Activated naive CD4-positive, alpha-beta T cell treated with anti-CD3 and anti-CD28 coated beads, Interleukin-2, amount 50 U/mL, for 24 hours (primary cell): ENCODE data around the gene FREM2.

Experiments
- H3K27ac Mint-ChIP-seq: one replicate; pipeline ENCODE4 v1.8.0; 2021; ENCODE audit warnings: mild to moderate bottlenecking, mixed read lengths
- H3K27me3 Mint-ChIP-seq: one replicate; pipeline ENCODE4 v1.8.0; 2021; ENCODE audit warnings: mixed read lengths
- H3K36me3 Mint-ChIP-seq: one replicate; pipeline ENCODE4 v1.8.0; 2021; ENCODE audit warnings: mixed read lengths
- H3K4me1 Mint-ChIP-seq: one replicate; pipeline ENCODE4 v1.8.0; 2021; ENCODE audit warnings: mixed read lengths
- H3K4me3 Mint-ChIP-seq: one replicate; pipeline ENCODE4 v1.8.0; 2021; ENCODE audit warnings: mild to moderate bottlenecking, mixed read lengths
- H3K9me3 Mint-ChIP-seq: one replicate; pipeline ENCODE4 v1.8.0; 2021; ENCODE audit warnings: mixed read lengths

Gene FREM2

DNA sequence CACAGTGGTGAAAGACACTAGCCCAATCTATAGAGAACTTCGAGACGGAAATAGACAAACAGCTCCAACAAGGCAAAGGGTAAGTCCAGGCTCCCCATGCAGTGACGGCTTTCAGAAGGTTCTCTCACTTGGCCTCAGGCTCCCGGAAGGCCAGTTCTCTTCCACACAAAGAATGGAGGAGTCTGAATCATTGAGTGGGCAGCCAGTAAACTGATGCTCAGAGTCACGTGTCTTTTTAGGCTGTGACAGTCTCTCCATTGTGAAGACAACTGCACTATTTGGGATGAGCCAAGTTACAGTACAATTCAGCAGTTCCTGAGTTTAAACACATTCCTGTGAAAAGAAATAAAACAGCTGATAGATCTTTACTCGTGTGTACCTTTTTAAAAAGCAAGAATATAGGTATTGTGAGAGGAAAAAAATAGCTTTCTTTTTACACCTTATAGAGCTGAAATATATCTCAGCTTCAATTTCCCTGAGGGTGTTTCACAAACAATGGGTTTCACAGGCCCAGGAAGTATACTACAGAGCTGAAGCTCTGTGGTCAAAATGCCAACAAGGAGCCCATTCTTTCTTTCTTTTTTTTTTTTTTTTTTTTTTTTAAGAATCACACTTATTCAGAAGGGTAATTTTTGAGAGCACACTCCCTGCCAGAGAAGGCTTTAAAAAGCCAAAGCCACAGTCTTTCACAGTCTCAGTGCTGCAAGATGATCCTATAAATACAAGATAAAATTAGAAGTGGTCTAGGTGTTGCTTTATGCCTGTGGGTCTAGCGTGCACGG lies 135.1 kb downstream of the FREM2 start:
- H3K27ac Mint-ChIP-seq = no peak overlapping the region
- no peaks in the 10 kb centered on the region for H3K4me1 Mint-ChIP-seq

DNA sequence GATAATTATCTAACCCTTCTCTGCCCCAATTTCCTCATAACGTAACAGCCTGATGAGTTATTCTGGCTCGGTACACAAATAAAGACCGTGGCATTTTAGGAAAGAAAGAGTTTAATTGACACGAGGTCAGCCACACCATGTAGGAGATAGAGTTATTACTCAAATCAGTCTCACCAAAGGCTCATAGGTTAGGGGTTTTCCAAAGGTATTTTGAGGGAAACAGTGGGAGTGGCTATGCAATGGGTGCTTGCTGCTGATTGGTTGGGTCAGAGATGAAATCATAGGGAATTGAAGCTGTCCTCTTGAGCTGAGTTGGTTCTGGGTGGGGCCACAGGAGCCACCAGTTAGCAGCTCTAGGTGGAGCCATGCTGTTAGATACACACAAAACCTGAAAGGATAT lies 137.5 kb downstream of the FREM2 start:
- no peaks in the 10 kb centered on the region for H3K36me3 Mint-ChIP-seq
- H3K27me3 Mint-ChIP-seq = no peaks in the 10 kb centered on the region
- H3K27ac Mint-ChIP-seq = no peak overlapping the region

More for the DNA sequence above, 135.1 kb downstream of the FREM2 start:
- Mint-ChIP-seq H3K4me3 (no peak overlapping the region), H3K9me3 (no peaks in the 10 kb centered on the region), H3K27me3 (peaks cover 2% of the 10 kb centered on the region), H3K36me3 (no peaks in the 10 kb centered on the region)

DNA sequence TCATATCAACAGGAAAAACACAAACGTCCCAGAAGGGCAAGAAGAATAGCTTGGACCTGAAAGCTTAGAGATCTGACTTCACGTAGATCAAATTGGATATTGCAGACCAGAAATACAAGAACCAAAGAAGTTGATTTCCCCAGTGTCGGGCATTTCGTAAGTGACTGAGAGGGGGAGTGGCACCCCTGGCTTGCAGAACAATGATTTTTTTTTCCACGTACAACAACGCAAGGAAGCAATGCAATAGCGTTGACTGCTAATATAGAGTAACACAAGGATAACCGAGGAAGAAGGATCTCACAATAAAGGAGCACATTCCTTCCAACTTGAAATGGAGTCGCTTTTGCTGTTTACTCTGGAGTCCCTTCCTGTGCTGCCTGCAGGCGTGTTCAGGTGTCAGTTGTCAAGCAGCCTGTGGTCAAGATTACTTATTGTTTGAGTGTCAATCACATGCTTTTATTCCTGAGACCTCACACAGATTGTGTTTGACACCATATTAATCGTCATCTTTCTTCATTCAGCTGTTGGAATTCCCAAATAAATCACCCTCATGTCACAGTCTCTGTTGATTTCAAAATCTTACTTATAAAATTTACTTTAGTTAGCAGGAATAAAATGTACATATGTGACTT lies 139.4 kb downstream of the FREM2 start:
- no peak overlapping the region for H3K27ac Mint-ChIP-seq
- no peak overlapping the region for H3K4me3 Mint-ChIP-seq
- H3K4me1 Mint-ChIP-seq = no peaks in the 10 kb centered on the region
- no peaks in the 10 kb centered on the region for H3K36me3 Mint-ChIP-seq
- no peaks in the 10 kb centered on the region for H3K27me3 Mint-ChIP-seq
- H3K9me3 Mint-ChIP-seq = no peaks in the 10 kb centered on the region

More for the DNA sequence above, 137.5 kb downstream of the FREM2 start:
- Mint-ChIP-seq H3K4me3 (no peak overlapping the region), H3K4me1 (no peaks in the 10 kb centered on the region), H3K9me3 (no peaks in the 10 kb centered on the region)

DNA sequence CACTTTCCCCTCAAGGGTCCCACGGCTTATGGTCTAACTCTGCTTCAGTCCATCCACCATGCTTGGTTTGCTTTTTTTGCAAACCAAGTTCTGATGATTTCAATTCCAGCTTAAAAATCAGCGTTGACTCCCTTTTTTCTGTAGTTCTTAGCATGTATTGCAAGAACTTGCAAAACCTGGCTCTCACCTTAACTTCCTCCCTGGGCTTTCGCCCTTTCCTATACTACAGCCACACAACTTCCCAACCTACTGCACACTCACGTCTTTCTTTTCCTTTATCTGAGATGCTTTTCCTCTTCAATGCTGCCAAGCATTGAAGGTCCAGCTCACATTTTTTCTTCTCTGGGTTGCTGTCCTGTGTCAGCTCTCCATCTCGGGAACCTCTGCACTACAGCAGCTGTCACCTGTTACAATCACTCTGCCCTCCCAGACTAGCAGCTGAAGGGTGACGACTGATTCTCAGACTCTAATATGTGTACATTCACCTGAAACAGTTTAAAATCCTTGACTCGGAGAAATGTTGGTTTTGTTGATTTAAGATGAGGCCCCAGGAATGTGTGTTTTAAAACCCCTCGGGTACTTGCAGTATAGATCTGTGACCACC lies 143.7 kb downstream of the FREM2 start:
- H3K4me1 Mint-ChIP-seq = no peaks in the 10 kb centered on the region
- H3K4me3 Mint-ChIP-seq = no peak overlapping the region
- no peaks in the 10 kb centered on the region for H3K36me3 Mint-ChIP-seq
- H3K27me3 Mint-ChIP-seq = no peaks in the 10 kb centered on the region
- H3K9me3 Mint-ChIP-seq = no peaks in the 10 kb centered on the region
- no peak overlapping the region for H3K27ac Mint-ChIP-seq

DNA sequence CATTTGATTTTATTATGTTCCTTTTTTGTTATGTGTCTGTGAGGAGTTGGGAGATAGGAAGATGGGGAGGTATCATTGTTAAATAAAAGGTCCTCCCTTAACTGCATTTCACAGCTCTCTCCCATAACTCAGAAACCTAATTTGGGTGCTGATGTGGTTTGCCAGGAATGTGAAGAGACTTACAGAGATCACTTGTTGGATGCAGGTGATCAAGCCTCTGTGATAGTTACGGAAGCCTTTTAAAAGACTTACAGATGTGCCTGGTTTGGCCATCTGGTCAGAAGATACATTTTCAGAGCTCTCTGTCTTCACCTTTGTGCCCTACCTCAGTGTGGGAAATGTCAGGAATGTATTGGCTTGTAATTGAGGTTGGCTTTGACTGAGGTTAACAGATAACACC lies 157.7 kb downstream of the FREM2 start:
- H3K9me3 Mint-ChIP-seq = no peaks in the 10 kb centered on the region
- no peak overlapping the region for H3K27ac Mint-ChIP-seq
- H3K4me1 Mint-ChIP-seq = no peaks in the 10 kb centered on the region
- H3K27me3 Mint-ChIP-seq = peaks cover 2% of the 10 kb centered on the region
- no peaks in the 10 kb centered on the region for H3K36me3 Mint-ChIP-seq
- H3K4me3 Mint-ChIP-seq = no peak overlapping the region

DNA sequence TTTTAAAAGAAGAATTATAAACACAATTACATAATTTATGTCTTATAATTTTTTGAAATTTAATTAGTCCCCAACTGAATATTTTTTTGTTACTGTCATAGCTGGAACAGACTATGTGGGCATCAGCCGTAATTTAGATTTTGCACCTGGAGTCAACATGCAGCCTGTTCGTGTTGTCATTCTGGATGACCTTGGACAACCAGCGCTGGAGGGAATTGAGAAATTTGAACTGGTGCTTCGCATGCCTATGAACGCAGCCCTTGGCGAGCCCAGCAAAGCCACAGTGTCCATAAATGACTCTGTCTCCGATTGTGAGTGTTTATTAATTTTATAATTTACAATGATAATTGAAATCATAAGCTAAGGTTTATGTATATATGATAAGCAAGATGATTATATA lies 161.5 kb downstream of the FREM2 start:
- H3K27me3 Mint-ChIP-seq = peaks cover 2% of the 10 kb centered on the region
- H3K4me3 Mint-ChIP-seq = no peak overlapping the region
- no peak overlapping the region for H3K27ac Mint-ChIP-seq
- no peaks in the 10 kb centered on the region for H3K36me3 Mint-ChIP-seq
- no peaks in the 10 kb centered on the region for H3K9me3 Mint-ChIP-seq
- no peaks in the 10 kb centered on the region for H3K4me1 Mint-ChIP-seq

DNA sequence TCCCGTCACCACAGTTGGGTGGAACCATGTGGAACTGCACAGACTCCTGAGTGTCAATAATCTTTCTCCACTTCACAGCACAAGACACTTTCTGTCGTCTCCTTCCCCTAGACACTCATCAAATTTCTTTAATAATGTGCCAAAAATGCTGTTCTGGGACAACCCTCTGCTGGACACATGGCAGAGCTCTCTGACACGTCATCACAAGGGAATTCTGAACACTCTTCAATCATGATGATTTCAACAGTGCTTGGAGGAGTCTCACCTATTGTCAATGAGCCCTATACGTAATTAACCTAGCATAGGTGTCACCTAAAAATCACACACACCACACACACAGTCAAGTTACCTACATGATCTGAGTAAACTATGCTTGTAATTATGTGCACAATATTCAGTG lies 162.4 kb downstream of the FREM2 start:
- H3K9me3 Mint-ChIP-seq = no peaks in the 10 kb centered on the region
- H3K4me3 Mint-ChIP-seq = no peak overlapping the region
- no peaks in the 10 kb centered on the region for H3K36me3 Mint-ChIP-seq
- no peak overlapping the region for H3K27ac Mint-ChIP-seq
- peaks cover 2% of the 10 kb centered on the region for H3K27me3 Mint-ChIP-seq
- no peaks in the 10 kb centered on the region for H3K4me1 Mint-ChIP-seq

DNA sequence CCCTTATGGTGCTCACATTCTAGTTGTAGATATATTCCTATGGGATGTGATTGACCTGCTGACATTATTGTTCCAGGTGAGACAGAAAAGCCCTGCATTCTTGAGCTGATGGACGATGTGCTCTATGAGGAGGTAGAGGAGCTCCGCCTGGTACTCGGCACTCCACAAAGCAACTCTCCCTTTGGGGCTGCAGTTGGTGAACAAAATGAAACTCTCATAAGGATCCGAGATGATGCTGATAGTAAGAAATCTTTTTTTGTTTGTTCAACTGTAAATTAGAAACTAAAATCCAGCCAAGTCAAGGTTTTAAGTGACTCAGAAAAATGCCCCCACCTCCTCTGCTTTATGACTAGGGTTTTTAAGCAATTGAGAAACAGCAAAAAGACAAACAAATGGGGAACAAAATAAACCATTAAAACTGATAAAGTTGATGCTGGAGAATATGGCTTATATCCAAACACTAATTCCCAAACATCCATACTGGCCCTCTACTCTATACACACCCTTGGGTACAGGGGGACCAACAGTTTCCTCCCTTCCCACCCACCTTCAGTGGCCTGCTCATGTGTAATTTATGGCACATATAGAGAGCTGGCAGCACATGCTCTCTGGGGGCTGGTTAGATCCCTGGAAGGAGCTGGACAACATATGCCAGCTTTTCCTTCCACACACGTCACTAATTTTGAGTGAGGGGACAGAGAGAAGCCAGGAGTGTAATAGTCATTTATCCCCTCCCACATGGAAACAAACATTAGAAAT lies 164.2 kb downstream of the FREM2 start:
- peaks cover 2% of the 10 kb centered on the region for H3K27me3 Mint-ChIP-seq
- H3K4me1 Mint-ChIP-seq = no peaks in the 10 kb centered on the region
- no peak overlapping the region for H3K27ac Mint-ChIP-seq
- H3K36me3 Mint-ChIP-seq = no peaks in the 10 kb centered on the region
- no peak overlapping the region for H3K4me3 Mint-ChIP-seq
- no peaks in the 10 kb centered on the region for H3K9me3 Mint-ChIP-seq

DNA sequence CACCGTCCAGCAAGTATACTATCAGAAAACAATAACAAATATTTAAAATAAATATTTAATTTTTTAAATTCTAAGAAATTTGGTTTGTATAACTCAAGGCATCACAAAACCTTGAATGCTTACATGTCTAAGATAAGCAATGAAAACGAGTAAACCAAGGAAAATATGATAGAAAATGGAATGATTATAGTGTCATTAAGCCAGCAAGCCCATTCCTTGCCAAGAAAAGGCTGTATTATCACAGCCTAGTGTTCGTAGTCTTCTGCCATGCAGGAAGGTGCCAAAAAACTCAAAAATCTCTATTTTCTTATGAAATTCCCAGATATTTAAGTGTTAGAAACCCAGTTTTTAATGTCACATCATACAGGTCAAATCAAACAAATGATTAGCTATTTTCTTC lies 167.3 kb downstream of the FREM2 start:
- Mint-ChIP-seq H3K4me1 (no peaks in the 10 kb centered on the region), H3K27me3 (peaks cover 2% of the 10 kb centered on the region), H3K4me3 (no peak overlapping the region), H3K36me3 (no peaks in the 10 kb centered on the region), H3K27ac (no peak overlapping the region), H3K9me3 (no peaks in the 10 kb centered on the region)

DNA sequence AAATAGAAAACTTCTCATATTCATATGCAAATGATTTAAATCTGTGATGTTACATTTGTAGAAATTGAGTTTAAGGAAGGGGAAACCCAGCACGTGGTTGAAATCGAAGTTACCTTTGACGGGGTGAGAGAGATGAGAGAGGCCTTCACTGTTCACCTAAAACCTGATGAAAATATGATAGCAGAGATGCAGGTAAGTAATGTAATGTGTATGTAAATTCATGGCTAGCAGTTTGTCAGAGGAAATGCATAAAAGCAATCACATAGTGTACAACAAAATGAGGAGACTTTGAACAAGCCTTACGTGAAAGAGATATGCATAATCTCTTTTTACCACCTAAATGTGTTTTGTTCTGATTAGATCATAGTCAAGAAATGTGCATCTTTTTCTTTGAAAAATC lies 169.2 kb downstream of the FREM2 start:
- H3K36me3 Mint-ChIP-seq = no peaks in the 10 kb centered on the region
- H3K4me3 Mint-ChIP-seq = no peak overlapping the region
- H3K27ac Mint-ChIP-seq = no peak overlapping the region
- H3K9me3 Mint-ChIP-seq = no peaks in the 10 kb centered on the region
- H3K4me1 Mint-ChIP-seq = no peaks in the 10 kb centered on the region
- peaks cover 2% of the 10 kb centered on the region for H3K27me3 Mint-ChIP-seq

DNA sequence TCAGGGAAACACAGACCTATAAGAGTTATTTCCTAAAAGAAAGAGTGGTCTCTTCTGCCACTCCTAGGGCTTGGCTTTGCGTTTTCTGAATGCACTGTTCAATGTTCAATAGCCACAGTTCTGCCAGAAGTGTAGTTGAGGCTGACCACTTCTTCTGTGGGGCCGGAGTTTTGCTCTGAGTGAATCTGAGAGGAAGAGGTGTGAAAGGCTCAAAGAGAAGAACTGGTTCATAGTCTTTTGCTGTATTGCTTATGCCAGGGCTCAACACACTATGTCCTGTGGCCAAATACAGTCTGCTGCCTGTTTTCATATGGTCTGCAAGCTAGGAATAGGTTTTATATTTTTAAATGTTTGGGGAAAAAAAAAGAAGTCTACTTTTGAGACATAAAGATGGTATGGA lies 175.6 kb downstream of the FREM2 start:
- peaks cover 2% of the 10 kb centered on the region for H3K27me3 Mint-ChIP-seq
- no peaks in the 10 kb centered on the region for H3K4me1 Mint-ChIP-seq
- H3K9me3 Mint-ChIP-seq = no peaks in the 10 kb centered on the region

DNA sequence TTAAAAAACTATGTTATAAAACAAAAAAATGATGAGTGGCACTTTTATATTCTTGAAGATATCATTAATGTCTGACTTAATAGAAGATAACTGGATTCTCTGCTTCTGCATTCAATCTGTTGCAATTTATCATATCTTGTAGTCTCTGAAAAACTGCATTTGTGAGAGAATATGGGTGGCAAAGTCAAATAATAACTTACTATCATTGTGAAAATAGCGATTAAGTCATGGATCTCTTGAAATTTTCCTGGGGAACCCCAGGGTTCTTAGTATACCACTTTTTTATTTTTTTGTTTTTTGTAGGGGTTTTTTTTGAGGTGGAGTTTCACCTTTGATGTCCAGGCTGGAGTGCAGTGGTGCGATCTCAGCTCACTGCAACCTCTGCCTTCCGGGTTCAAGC lies 176.7 kb downstream of the FREM2 start:
- no peaks in the 10 kb centered on the region for H3K4me1 Mint-ChIP-seq
- H3K27ac Mint-ChIP-seq = no peak overlapping the region
- peaks cover 2% of the 10 kb centered on the region for H3K27me3 Mint-ChIP-seq
- no peaks in the 10 kb centered on the region for H3K36me3 Mint-ChIP-seq
- H3K9me3 Mint-ChIP-seq = no peaks in the 10 kb centered on the region
- H3K4me3 Mint-ChIP-seq = no peak overlapping the region

More for the DNA sequence above, 175.6 kb downstream of the FREM2 start:
- Mint-ChIP-seq H3K36me3 (no peaks in the 10 kb centered on the region), H3K27ac (no peak overlapping the region), H3K4me3 (no peak overlapping the region)

DNA sequence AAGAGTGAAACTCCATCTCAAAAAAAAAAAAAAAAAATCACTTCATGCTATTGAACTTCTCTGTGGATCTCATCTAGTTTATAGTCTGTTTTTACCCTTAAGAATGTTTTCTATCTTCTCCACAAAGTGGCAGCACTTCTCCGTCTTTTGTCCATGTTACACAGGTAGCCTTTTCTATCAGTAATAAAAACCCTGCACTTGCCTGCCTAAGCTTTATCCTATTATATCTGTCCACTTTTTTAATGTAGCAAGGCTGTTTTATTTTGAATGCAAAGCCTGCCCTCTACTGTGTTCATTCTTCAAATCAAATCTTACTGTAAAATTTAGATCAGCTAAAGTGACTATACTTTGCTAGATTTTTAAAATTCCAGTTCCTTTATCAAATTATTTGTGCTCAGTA lies 179.8 kb downstream of the FREM2 start:
- H3K27ac Mint-ChIP-seq = no peak overlapping the region
- H3K27me3 Mint-ChIP-seq = peaks cover 4% of the 10 kb centered on the region
- H3K4me1 Mint-ChIP-seq = no peaks in the 10 kb centered on the region
- no peak overlapping the region for H3K4me3 Mint-ChIP-seq
- H3K9me3 Mint-ChIP-seq = no peaks in the 10 kb centered on the region
- no peaks in the 10 kb centered on the region for H3K36me3 Mint-ChIP-seq

DNA sequence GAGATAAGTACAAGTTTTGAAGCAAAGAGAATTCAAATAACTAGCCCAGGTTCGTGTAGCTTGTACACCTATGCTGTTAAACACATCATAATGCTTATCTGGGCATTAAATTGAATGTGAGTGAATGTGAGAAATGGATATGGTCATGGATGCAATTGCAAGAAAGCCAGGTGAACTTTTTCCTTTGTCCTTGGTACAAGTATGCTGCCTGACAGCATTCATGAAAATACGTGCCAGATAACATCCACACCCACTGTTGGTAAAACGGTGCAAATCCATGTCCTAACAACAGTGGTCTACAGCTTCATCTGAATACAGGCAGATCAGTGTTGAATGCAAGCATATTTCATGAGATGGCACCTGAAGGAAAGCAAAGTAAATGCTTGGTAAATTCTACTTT lies 181.5 kb downstream of the FREM2 start:
- no peaks in the 10 kb centered on the region for H3K4me1 Mint-ChIP-seq
- no peaks in the 10 kb centered on the region for H3K36me3 Mint-ChIP-seq
- peaks cover 8% of the 10 kb centered on the region for H3K27me3 Mint-ChIP-seq
- no peak overlapping the region for H3K27ac Mint-ChIP-seq
- H3K4me3 Mint-ChIP-seq = no peak overlapping the region
- H3K9me3 Mint-ChIP-seq = no peaks in the 10 kb centered on the region

DNA sequence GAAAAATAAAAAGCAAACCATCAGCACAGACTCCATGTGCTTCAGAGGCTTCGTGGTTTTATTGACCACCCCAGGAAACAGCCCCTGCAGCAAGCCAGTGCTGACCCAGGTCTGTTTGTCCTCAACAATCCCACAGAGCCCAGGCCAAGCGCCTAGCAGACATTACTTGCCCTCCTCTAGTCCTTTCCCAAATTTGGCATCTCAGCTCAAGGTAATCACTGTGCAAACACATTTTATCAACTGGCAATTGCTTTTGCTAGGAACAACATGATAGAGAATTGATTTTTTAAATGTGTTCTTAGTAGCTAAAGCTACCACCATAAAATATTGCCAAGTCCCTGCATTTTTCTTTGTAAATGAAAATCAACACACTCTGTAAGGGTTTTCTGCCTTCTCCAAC lies 182.0 kb downstream of the FREM2 start:
- Mint-ChIP-seq H3K9me3 (no peaks in the 10 kb centered on the region), H3K4me1 (no peaks in the 10 kb centered on the region), H3K4me3 (no peak overlapping the region), H3K27ac (no peak overlapping the region), H3K27me3 (peaks cover 11% of the 10 kb centered on the region), H3K36me3 (no peaks in the 10 kb centered on the region)

DNA sequence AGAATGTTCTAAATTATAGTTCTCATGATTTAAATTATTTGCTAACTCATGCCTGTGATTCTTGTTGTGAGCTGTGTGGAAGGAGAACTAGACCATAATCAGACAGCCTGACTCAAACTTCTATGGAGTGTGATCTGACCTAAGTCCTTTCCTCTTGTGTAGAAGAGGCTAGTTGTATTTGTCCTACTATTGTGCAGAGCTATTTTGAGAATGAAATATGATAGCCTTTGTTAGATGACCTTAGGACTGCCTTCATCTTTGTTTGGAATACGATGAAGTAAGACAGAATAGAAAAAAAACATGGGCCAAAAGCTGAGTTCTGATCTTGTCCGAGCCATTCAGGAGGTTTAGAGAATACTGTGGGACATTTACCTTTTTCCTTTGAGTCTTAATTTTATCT lies 184.4 kb downstream of the FREM2 start:
- no peak overlapping the region for H3K4me3 Mint-ChIP-seq
- no peaks in the 10 kb centered on the region for H3K36me3 Mint-ChIP-seq
- peaks cover 15% of the 10 kb centered on the region for H3K27me3 Mint-ChIP-seq
- H3K27ac Mint-ChIP-seq = no peak overlapping the region
- no peaks in the 10 kb centered on the region for H3K4me1 Mint-ChIP-seq
- no peaks in the 10 kb centered on the region for H3K9me3 Mint-ChIP-seq
